ENCODE data around the gene ASIC3.

DNA sequence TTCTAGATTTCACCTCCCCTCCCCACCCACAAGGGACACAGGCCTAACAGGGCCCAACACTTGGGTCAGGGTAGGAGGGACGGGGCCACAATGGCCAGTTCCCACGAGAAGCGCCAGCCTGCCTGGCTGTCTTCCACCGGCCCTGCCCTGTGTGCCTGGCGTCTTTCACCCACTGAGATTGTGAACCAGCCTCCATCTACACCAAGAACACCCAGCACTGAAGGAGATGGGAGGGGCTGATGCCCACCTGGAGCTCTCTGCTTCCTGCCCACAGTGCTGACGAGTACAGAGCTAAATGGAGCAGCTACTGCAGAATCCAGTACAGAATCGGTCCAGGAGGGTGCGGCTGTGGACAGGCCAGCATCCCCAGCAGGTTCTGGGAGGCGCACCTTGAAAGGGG, 2.4 kb upstream of the ASIC3 start:
- TF ChIP-seq, protein P1, sequence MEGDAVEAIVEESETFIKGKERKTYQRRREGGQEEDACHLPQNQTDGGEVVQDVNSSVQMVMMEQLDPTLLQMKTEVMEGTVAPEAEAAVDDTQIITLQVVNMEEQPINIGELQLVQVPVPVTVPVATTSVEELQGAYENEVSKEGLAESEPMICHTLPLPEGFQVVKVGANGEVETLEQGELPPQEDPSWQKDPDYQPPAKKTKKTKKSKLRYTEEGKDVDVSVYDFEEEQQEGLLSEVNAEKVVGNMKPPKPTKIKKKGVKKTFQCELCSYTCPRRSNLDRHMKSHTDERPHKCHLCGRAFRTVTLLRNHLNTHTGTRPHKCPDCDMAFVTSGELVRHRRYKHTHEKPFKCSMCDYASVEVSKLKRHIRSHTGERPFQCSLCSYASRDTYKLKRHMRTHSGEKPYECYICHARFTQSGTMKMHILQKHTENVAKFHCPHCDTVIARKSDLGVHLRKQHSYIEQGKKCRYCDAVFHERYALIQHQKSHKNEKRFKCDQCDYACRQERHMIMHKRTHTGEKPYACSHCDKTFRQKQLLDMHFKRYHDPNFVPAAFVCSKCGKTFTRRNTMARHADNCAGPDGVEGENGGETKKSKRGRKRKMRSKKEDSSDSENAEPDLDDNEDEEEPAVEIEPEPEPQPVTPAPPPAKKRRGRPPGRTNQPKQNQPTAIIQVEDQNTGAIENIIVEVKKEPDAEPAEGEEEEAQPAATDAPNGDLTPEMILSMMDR (IDR thresholded peaks at IDR 0.05), result no peak
- TF ChIP-seq POLR2A (IDR thresholded peaks at IDR 0.05), result no peak
